Head of caudate nucleus (tissue), 42 donors: ENCODE data around the gene ALDH1A2.

Source experiments
- DNase-seq, 42 donors: peaks; one replicate each; pipeline versions ENCODE4 v3.0.0 to v3.0.0-alpha.2; 2020 to 2021; ENCODE audit warnings: mixed read lengths in 7 of 42
- intact Hi-C: fragments of 100-400 bp; cut with DNase I; formaldehyde crosslinking; loops from one replicate; pipeline ENCODE4 v1.15.0; 2022

Gene ALDH1A2

DNA sequence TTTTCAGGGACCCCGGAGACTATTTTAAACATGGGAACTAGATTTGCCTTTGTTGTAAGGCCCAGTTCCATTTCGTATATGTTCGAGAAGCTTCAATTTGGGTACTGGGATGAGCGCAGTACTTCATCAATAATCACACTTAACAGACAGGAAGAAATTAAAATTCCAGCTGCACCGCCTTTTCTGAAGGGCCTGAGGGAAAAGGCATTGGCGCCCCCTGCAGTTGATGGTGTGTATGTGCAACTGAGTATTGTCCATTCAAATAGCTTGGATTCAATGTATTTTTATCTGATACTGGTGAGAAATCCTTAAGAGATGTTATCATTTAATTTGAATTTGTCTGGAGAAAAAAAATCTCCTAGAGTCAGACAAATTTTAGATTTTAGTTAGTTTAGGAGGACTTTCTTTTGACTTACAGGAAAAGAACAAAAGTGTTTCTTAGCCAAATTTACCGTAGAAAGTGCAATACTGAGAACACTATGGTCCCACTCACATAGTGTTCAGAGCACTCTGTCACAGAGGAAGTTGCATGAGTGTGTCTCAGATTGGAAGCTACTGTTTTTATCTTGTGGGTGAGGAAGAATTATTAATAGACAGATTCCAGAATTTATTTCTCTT lies 5.4 kb upstream of the ALDH1A2 start:
- peak; percentile 27 to 85 (median 70) for DNase-seq
- intact Hi-C loops = no loop called here

DNA sequence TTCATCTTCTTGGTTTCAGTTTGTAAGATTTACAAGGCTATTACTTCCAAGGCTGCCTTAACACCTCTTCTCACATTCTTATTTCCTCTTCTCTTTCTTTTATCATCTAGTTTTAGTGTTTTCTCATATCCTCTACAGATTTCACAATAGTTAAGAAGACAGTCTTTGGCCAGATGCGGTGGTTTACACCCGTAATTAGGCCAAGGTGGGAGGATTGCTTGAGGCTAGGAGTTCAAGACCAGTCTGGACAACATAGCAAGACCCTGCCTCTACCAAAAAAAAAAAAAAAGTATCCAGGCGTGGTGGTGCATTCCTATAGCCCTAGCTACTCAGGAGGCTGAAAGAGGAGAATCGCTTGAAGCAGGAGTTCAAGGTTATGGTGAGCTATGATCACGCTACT lies 3.5 kb upstream of the ALDH1A2 start:
- intact Hi-C loops = loop anchor here (5.0 to 10.0 kb wide), 2 partner anchors 317 to 504 kb away; no protein-coding TSS in a partner anchor

DNA sequence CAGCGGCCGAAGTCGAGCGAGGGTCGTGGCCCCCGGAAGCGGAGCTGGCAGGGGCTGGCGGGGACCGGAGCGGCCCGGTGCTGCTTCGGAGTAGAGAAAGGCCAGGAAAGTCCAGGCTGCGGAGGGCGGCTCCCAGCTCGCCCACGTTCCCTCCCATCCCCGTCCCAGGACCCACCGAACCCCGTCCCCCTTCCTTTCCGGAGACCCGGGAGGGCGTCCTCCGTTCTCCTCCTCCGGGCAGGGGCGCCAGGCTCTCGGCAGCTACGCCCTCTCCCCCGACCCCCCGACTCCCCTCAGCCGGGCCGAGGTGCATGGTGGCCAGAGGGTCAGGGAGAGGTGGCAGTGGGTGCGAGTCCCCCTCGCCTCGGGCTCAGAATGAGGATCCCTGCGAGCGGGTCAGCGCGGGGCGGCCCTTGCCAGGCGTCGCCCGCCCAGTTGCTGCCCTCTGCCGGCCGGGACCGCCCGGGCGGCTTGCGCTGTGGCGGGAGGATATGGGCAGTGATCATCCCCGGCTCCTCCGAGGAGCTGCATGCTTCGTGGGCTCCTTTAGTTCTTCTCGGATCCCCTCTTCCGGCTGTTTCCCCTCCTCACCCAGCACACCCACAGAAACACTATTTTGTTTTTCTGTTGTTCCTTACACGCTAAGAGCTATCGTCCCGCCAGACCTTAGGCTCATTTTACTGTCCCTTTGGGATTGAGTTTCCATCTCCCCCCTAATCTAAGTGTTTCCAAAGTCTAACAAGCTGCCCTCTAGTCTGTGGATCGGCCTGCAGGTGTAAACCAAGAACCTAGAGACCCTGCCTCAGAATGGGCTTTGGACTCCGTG lies 744 bp upstream of the ALDH1A2 start:
- DNase-seq = peak in 37 of 42 donors; percentile 5 to 75 (median 40)
- intact Hi-C loops = loop anchor here (5.0 to 10.0 kb wide), 2 partner anchors 314 to 501 kb away; no protein-coding TSS in a partner anchor

More for the DNA sequence above, 3.5 kb upstream of the ALDH1A2 start:
- DNase-seq = no peak

DNA sequence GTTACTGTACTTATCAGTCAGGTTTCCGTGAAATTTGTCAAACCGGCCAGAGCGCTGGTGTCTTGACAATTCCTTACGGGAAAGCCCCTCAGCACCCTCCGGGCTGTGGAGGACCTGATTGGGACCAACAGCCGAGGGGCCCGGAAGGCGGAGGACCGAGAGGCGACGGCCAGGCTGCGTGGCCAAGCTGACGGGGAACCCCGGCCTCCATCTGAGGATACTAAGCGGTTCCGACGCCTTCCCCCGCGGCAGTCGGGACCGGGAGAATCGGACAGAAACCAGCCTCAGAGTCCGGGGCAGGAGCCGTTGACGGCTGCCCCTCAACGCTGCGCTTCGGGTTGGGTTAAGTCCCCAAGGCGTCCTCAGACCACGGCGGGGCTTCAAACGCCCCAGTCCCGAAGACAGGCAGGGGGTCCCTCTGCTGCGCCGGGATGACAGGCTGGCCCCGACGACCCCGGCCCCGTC lies 499 bp downstream of the ALDH1A2 start:
- no peak for DNase-seq
- intact Hi-C loops = loop anchor here (5.0 to 10.0 kb wide), 2 partner anchors 313 to 500 kb away; no protein-coding TSS in a partner anchor

DNA sequence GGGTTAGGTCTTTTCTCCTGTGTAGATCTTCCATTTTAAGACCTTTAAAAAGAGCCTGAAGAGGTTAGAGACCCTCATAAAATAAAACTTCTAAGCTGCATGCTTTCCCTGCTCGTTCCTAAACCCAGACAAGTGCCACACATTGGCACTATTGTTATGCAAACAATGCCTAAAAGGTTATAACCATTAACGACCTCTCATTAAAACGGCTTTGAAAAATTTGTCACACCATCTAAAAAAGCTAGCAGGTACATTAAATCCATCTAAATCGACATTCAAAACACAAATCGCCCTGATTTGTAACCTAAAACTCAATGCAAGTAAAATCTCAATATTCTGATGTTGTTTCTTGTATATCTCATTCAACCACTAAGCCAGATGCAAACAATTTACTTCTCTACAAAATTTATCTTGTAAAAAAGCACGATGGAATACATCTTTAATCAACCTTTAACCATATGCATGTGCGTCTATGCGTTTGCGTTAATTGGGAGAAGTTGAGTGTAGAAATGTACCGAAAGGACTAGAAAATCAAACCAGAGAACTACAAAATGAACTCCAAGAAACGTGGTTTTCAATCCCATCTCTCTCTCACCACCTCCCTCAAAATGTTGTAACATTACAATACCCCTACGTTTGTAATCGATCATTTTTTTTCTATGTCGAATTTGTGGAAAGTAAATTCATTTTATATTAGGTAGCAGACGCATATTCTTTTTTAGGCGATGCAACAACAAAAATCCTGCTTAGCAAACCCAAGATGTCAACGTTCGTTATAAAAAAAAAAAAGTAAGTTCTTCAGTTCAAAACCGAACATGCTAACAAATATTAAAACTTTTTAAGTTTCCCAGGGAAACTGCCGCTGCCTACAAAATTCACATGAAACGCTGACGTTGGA lies 1.2 kb downstream of the ALDH1A2 start:
- intact Hi-C loops = loop anchor here (10.0 kb wide), 1 partner anchor 500 kb away; no protein-coding TSS in a partner anchor
- DNase-seq = no peak

DNA sequence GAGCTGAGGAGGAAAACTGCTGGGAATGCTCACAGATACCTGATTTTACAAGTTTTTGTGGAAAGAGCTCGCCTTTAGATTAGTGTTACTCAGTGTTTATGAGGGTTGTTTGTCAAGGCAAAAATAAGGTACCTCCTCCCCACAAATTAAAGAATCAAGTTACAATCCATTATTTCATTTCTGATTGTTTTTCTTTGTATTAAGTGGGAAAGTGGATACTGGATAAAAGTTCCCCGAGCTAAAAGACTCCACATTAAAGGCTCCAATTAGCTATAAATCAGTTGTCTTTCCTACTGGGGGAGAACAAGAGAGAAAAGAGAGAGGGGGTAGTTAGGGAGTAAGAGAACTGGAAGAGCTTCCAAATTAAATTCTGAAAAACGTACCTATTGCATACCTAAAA lies 1.9 kb downstream of the ALDH1A2 start:
- no peak for DNase-seq
- intact Hi-C loops = loop anchor here (10.0 kb wide), 1 partner anchor 499 kb away; no protein-coding TSS in a partner anchor

DNA sequence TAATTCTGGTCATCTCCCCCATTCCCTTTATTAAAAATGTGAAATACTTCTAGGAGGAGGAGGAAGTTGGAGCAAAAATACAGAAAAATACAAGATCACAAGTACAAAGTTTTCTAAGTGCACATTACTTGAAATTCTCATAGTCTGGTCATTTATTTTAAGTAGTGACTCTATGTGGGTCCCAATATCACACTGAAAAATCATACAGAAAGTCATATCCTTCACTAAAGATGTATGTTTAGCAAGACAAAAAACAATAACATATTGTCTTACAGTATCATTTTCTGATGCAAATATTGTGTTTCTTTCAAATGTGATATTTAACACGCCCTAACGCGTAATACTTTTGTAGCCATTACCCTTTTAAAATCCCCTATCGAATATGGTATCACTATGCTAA lies 2.5 kb downstream of the ALDH1A2 start:
- DNase-seq = no peak
- intact Hi-C loops = loop anchor here (10.0 kb wide), 1 partner anchor 498 kb away; no protein-coding TSS in a partner anchor

DNA sequence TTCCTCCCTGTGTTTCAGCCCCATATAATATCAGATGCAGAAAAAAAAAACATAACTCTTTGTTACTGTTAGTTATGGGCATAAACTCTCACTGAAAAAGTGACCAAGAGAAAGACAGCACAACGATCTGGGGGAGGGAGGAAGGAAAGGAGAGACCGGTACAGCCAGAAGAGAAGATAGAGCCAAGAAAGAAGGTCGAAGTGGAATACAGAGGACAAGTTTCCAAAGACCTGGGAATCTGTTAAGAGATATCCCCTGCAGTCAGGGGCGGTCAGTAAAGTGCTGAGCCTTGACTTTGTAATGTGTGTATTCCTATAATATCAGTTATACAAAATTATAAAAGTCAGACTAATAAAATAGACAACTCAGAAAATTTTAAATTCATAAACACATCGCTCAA lies 3.3 kb downstream of the ALDH1A2 start:
- intact Hi-C loops = loop anchor here (10.0 kb wide), 1 partner anchor 497 kb away; no protein-coding TSS in a partner anchor
- DNase-seq = no peak

DNA sequence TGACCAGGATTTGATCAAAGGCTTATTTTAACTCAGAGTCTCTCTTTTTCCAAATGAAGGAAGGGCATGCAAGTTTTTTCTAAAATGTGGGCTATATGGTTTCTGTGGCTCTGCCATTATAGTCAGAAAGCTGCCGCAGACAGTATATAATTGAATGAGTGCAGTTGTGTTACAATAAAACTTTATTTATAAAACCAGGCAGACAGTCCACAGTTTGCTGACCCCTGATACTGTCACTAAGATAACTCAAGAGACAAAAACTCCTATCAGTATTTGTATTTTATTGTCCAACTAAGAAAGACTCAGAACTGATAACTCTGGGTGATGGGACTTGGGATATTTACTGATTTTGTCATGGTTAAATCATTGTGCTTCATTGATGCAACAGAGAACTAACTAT lies 4.9 kb downstream of the ALDH1A2 start:
- DNase-seq = no peak
- intact Hi-C loops = loop anchor here (10.0 kb wide), 1 partner anchor 496 kb away; no protein-coding TSS in a partner anchor

DNA sequence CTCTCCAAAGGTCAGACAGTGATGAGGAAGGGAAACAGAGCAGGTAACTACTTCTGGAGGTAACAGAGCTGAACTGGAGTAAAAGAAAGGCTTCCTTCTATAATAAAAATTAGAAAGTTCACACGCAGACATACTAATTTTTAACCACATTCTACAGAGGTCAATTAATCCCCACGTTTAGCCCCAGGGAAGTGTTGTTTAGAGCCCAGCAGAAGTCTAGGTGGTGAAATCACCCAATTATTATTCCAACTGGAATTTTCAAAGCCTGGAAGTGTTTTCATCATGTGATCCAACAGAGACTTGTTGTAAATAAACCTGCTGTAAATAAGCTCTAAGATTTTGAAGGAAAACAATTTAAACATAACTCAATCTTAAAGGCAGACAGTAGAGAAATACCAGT lies 6.8 kb downstream of the ALDH1A2 start:
- intact Hi-C loops = no loop called here
- DNase-seq = no peak

DNA sequence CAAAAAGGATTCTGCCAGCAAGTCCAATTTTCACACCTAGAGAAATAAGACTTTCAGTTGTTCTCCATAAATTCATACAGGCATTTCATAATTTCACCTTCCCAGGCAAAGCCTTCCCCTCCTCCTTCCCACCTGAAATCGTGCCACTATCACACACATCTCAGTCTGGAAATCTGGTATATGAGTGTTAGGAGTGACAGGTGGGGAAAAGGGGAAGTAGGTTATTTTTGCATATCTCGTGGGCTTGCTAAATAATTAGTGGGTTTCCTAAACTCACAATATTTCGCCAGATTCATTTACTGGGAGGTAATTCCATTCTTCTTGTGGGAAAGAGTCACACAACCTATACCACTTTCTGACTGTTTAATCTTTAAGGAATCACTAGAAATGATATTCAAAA lies 7.4 kb downstream of the ALDH1A2 start:
- intact Hi-C loops = no loop called here
- no peak for DNase-seq

DNA sequence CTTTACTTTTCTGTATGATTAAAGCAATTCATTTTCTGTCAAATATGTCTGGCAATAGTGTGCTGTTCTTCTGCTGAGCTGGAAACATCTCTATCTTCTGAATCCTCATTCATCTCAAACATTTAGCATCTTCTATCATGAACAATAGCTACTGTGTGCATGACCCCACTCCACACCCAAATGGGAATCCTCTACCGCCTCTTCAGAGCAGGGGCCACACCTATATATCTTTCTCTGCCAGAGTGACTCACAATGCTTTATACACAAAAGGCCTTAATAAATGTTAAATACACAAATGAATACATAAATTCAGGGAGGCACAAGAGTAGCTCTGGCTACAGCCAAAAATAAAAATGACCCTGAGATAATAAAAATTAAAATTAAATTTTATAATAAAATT lies 8.0 kb downstream of the ALDH1A2 start:
- no peak for DNase-seq
- intact Hi-C loops = no loop called here

DNA sequence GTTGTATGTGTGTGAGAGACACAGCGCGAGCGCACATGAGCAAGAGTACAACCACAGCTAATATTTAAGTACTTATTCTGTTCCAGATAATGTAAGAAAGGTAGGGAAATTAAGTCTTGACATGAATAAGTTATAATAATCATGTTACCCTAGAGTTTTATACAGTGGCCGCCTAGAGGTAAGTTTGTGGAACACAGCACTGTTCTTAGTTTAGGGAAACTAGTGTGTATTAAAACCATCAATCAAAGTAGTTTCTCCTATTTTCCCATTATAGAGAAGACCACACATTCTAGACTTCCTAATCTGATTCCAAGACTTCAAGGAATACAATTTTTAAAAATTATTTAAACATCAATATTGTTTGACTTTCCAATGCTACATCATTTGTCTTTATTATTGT lies 9.5 kb downstream of the ALDH1A2 start:
- no peak for DNase-seq
- intact Hi-C loops = no loop called here

DNA sequence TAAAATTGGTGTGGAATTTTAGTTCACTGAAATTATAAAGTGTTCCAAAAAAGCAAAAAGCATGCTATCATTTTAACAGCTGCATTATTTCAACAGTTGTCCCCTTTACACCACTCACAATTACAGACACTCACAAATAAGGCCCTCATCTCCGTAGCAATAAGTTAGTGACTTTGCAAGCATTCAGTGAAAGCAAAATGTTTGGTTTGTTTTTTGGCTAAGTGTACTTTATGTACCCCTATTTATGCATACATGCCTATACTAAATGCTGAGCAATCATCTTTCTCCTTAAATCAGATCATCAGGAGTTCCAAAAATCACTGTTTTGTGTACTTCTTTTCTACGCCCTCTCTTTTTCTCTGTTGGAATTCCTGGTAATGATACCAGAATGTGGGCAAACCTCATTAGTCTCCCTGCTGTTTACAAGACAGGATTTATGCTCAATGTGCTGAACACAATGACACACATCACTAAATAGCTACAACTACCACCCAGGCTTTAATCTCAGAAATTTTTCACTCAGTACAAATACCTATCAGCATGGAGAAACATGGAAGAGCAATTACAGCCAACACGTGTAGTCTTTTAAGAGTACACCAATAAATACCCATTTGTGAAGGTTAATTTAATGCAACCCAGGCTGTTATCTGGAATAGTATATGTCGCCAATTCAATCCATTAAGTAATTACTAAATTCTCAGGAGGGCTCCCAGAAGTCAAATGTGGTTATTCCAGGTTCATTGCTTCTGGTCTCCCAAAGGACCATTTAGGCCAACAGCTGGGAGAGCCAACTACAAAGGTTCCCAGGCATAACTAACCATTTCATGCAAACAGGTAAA lies 12.0 kb downstream of the ALDH1A2 start:
- no peak for DNase-seq
- intact Hi-C loops = no loop called here

DNA sequence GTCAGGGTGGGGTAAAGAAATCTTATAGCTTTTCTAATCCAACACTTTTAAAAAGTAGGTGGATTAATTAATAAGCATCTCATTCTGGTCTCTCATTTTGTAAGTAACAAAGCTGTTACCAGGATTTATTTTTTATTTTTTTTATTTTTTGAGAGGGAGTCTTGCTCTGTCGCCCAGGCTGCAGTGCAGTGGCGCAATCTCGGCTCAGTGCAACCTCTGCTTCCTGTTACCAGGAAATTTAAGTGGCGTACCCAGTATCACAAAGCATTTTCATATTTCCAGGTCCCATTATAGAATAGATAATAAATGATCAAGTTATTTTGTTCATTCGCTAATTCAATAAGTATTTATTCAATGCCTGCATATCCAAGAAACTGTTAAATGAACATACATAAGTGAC lies 13.2 kb downstream of the ALDH1A2 start:
- no peak for DNase-seq
- intact Hi-C loops = no loop called here

DNA sequence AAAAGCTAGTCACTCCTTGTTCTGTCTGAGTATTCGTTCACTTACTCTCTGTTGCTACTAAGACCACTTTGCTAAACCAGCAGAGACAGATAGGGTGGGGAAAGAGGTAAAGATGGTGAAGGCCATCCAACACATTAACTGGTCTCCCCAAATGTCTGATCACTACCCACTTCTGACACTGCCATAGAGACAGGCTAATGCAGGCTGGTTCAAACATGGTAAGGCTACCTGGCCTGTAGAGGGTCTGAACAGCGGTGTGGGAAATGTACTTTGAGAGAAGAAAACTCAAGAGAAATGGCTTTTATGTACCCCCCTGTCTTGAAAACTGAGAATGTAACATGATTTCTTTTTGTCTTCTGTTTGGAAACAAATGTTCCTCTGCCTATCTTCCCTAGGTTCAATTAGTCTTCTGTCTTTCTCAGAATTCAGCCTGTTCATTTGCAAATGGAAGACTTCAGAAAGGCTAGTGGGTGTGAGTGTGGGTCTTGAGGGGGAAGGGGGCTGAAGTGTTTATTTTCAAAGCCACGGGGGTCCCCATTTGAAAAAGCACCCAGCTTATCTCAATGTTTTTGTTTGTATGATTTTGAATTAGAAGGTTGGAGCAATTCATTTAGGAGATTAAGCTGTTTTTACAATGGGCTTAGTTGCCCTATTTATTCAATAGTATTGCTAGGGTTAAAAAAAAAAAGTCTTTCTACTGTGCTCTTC lies 15.8 kb downstream of the ALDH1A2 start:
- no peak for DNase-seq
- intact Hi-C loops = no loop called here

DNA sequence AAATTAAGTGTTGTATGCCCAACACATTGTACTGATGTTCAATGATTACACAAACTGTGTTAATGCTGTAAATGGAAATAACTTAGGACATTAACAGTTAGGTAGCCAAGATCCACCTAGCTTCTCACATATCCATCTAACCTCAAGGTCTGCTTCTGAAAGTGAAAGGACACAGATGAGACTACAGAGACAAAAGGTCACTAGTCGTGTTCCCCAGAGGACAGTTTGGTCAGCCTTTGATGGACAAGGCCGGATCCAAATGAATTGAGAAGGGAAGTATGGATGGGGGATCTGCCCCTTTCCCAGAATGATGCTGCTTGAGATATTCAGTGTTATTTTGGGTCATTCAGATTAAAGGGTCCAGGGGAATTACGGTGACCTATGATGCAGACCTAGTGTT lies 17.2 kb downstream of the ALDH1A2 start:
- intact Hi-C loops = no loop called here

DNA sequence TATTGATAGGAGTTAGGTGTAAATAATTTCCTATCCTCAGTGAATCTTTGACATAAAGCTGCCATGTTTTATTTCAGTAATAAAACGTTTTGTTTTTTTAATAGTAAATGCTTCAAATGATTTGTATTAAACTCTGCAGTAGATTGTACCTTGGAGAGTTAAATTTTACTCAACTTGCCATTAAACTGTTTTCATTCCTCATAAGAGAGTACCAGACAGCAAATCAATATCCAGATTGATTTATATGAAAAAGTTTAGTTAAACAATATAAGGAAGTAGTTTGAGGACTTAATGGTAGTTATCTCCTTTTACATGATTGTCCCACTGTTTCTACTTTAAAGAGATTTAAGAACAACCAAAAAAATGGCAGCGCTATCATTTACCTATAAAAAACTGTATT lies 18.4 kb downstream of the ALDH1A2 start:
- intact Hi-C loops = no loop called here
- DNase-seq = no peak

More for the DNA sequence above, 17.2 kb downstream of the ALDH1A2 start:
- DNase-seq = no peak
